K562 (cell line): ENCODE results near the gene CASP9. TPM values are rescaled to one million over a fixed set of nuclear protein-coding genes. Genes with fewer than 3 reads are reported as not detected.

ENCODE experiments used
- BRCA1 ChIP-seq, 2 experiments: fragments of 450-650 bp in 1 of 2; sonication (generic) in 1 of 2; formaldehyde crosslinking in 1 of 2; IDR thresholded peaks; 2 replicates each; pipeline versions ENCODE4 v1.5.0 to v1.6.1; 2017 to 2020; ENCODE audit warnings: mild to moderate bottlenecking in 1 of 2, missing genetic modification reagents in 1 of 2
- CBFA2T2 ChIP-seq: fragments of 450-650 bp; conservative IDR thresholded peaks from 2 replicates; pipeline ENCODE4 v1.6.1; 2017; ENCODE audit warnings: mild to moderate bottlenecking
- CC2D1A ChIP-seq: fragments of 450-650 bp; IDR thresholded peaks from 2 replicates; pipeline ENCODE4 v1.6.1; 2017; ENCODE audit warnings: mild to moderate bottlenecking
- CHD4 ChIP-seq: fragments of 200-600 bp; sonication (generic); IDR thresholded peaks from 3 replicates; pipeline ENCODE4 v1.6.1; 2012; ENCODE audit warnings: low read depth, mild to moderate bottlenecking, mixed read lengths, low read length, inconsistent platforms; ENCODE audit not compliant: insufficient read depth, insufficient replicate concordance, poor library complexity, severe bottlenecking
- FOXA3 ChIP-seq, 2 experiments: fragments of 450-650 bp in 1 of 2; sonication (generic) in 1 of 2; formaldehyde crosslinking; IDR thresholded peaks in 1 of 2; conservative IDR thresholded peaks in 1 of 2; 2 replicates each; pipeline versions ENCODE4 v1.4.0 to v1.8.0; 2020 to 2022; ENCODE audit warnings: mild to moderate bottlenecking in 2 of 2, missing genetic modification reagents in 1 of 2
- GTF2A2 ChIP-seq: IDR thresholded peaks from 2 replicates; pipeline ENCODE4 v1.6.1; 2016; ENCODE audit warnings: mild to moderate bottlenecking, missing genetic modification characterization, missing compliant biosample characterization
- HMGN3 ChIP-seq: IDR thresholded peaks from 2 replicates; pipeline ENCODE4 v1.6.1; 2011; ENCODE audit warnings: borderline replicate concordance, low read depth, mild to moderate bottlenecking, mixed read lengths, low read length; ENCODE audit not compliant: insufficient read length; ENCODE audit errors: extremely low read depth
- HNRNPUL1 ChIP-seq: fragments of 200-400 bp; formaldehyde crosslinking; IDR thresholded peaks from 2 replicates; pipeline ENCODE4 v1.6.1; 2017; ENCODE audit warnings: low read length
- KLF16 ChIP-seq: IDR thresholded peaks from 2 replicates; pipeline ENCODE4 v1.6.1; 2016; ENCODE audit warnings: antibody characterized with exemption
- NELFE ChIP-seq: IDR thresholded peaks from 2 replicates; pipeline ENCODE4 v1.6.1; 2011; ENCODE audit warnings: mild to moderate bottlenecking; ENCODE audit not compliant: insufficient read depth, insufficient read length
- NUFIP1 ChIP-seq: fragments of 450-650 bp; IDR thresholded peaks from 2 replicates; pipeline ENCODE4 v1.6.1; 2018; ENCODE audit not compliant: partially characterized antibody
- PCBP2 ChIP-seq: fragments of 200-400 bp; formaldehyde crosslinking; IDR thresholded peaks from 2 replicates; pipeline ENCODE4 v1.6.1; 2018; ENCODE audit warnings: low read length, low read depth, mild to moderate bottlenecking, moderate library complexity; ENCODE audit not compliant: poor library complexity, severe bottlenecking
- PURB ChIP-seq: sonication (generic); formaldehyde crosslinking; IDR thresholded peaks from 2 replicates; pipeline ENCODE4 v1.9.0; 2021; ENCODE audit warnings: low read depth, mild to moderate bottlenecking, missing genetic modification reagents
- RAD21 ChIP-seq, 2 experiments: fragments of 250-450 bp in 1 of 2; fragments of 450-650 bp in 1 of 2; sonication (Bioruptor Pico) in 1 of 2; formaldehyde crosslinking in 1 of 2; IDR thresholded peaks in 1 of 2; conservative IDR thresholded peaks in 1 of 2; 2 replicates each; pipeline versions ENCODE4 v1.4.0 to v1.8.0; 2020 to 2022; ENCODE audit warnings: mild to moderate bottlenecking in 2 of 2, moderate library complexity in 1 of 2
- RBM14 ChIP-seq: fragments of 200-400 bp; formaldehyde crosslinking; IDR thresholded peaks from 2 replicates; pipeline ENCODE4 v1.6.1; 2018; ENCODE audit warnings: low read depth, mild to moderate bottlenecking, low read length, moderate library complexity, borderline replicate concordance; ENCODE audit not compliant: insufficient read depth
- SIRT6 ChIP-seq: IDR thresholded peaks from one replicate; pipeline ENCODE4 v1.6.1; 2012; ENCODE audit warnings: low read depth, mild to moderate bottlenecking, control low read depth, inconsistent platforms, low read length, moderate library complexity
- SPI1 ChIP-seq: IDR thresholded peaks from 2 replicates; pipeline ENCODE4 v1.6.1; 2011; ENCODE audit warnings: low read depth, low read length, control low read depth, borderline replicate concordance
- THRAP3 ChIP-seq: fragments of 450-650 bp; IDR thresholded peaks from 2 replicates; pipeline ENCODE4 v1.6.1; 2016; ENCODE audit warnings: mild to moderate bottlenecking, inconsistent platforms, borderline replicate concordance
- TOE1 ChIP-seq, 2 experiments: fragments of 450-650 bp in 1 of 2; sonication (generic) in 1 of 2; formaldehyde crosslinking in 1 of 2; IDR thresholded peaks; 2 replicates each; pipeline versions ENCODE4 v1.7.1 to v1.8.0; 2016 to 2022; ENCODE audit warnings: borderline replicate concordance in 2 of 2, mild to moderate bottlenecking in 2 of 2, antibody characterized with exemption in 1 of 2, inconsistent platforms in 1 of 2, low read depth in 1 of 2, missing genetic modification reagents in 1 of 2, moderate library complexity in 1 of 2
- ZBTB12 ChIP-seq: fragments of 250-450 bp; sonication (Bioruptor Pico); IDR thresholded peaks from 2 replicates; pipeline ENCODE4 v1.4.0; 2020
- ZFP36 ChIP-seq: fragments of 150-350 bp; IDR thresholded peaks from 2 replicates; pipeline ENCODE4 v1.6.1; 2018; ENCODE audit warnings: low read length, low read depth; ENCODE audit not compliant: partially characterized antibody
- ZNF134 ChIP-seq: fragments of 250-450 bp; sonication (Bioruptor Pico); conservative IDR thresholded peaks from 2 replicates; pipeline ENCODE4 v1.4.0; 2020
- ZNF217 ChIP-seq: sonication (generic); formaldehyde crosslinking; IDR thresholded peaks from 2 replicates; pipeline ENCODE4 v1.8.0; 2022; ENCODE audit warnings: mild to moderate bottlenecking, missing genetic modification reagents
- ZNF239 ChIP-seq: fragments of 250-450 bp; sonication (Bioruptor Pico); IDR thresholded peaks from 2 replicates; pipeline ENCODE4 v1.4.0; 2020; ENCODE audit warnings: mild to moderate bottlenecking
- ZNF384 ChIP-seq: IDR thresholded peaks from 2 replicates; pipeline ENCODE4 v1.6.1; 2012; ENCODE audit warnings: low read depth, low read length, improper control_type of control experiment
- ZNF436 ChIP-seq: fragments of 250-450, 450-650 bp; sonication (Bioruptor Pico); formaldehyde crosslinking; IDR thresholded peaks from 2 replicates; pipeline ENCODE4 v1.7.0; 2020; ENCODE audit warnings: mild to moderate bottlenecking
- ZNF586 ChIP-seq: fragments of 450-650 bp; formaldehyde crosslinking; conservative IDR thresholded peaks from 2 replicates; pipeline ENCODE4 v1.4.0; 2020; ENCODE audit warnings: mild to moderate bottlenecking, moderate library complexity
- ZNF778 ChIP-seq: fragments of 450-650 bp; formaldehyde crosslinking; IDR thresholded peaks from 2 replicates; pipeline ENCODE4 v1.4.0; 2020; ENCODE audit warnings: mild to moderate bottlenecking, moderate library complexity
- polyA plus RNA-seq, 8 experiments: library from polyadenylated mRNA; depleted of rRNA in 4 of 8; stranded (reverse) in 5 of 8; unstranded in 3 of 8; fragments of >200 nt; fragmentation: Nextera tagmentation in 2 of 8; fragmentation: Illumina TruSeq in 1 of 8; extraction: Ambion mirVana in 2 of 8; extraction: Trizol in 1 of 8; gene quantifications; 2 replicates each; pipeline versions ENCODE4 v1.2.1 to v1.2.3, GENCODE V29; 2011 to 2014; ENCODE audit warnings: inconsistent platforms in 1 of 8, missing spikeins in 1 of 8
- total RNA-seq, 7 experiments: library from RNA; depleted of rRNA in 6 of 7; stranded (reverse); fragments of >200 nt in 6 of 7; fragmentation: Illumina TruSeq in 2 of 7; extraction: Trizol in 2 of 7; gene quantifications; 2 replicates each; pipeline versions ENCODE4 v1.2.1 to v1.2.3, GENCODE V29; 2011 to 2021; ENCODE audit warnings: low replicate concordance in 1 of 7

The CASP9 gene
- total and polyA plus RNA-seq, 9 of the 15 experiments (the other 6 are each of a cell fraction or from before 2014, with no cell fraction given), result 10.8 to 54.1 (median 30.7) TPM

- TF ChIP-seq HNRNPUL1 (no peak), ZNF586 (CRISPR knock-in tag) (no peak), BRCA1 (IDR thresholded peaks at IDR 0.05) (no peak), BRCA1 (CRISPR knock-in tag; IDR thresholded peaks at IDR 0.05) (no peak), CBFA2T2 (peak; percentile 97), ZNF436 (CRISPR knock-in tag) (peak; percentile 47; the same call in 1 of the 2 replicates), FOXA3 (CRISPR knock-in tag; conservative IDR thresholded peaks at IDR 0.05 in 1 of 2, IDR thresholded peaks at IDR 0.05 in 1 of 2) (peak in 1 of 2 experiments; percentile 21; a peak in 2 of 4 replicates), ZBTB12 (CRISPR knock-in tag) (0 out of 2 replicates have a peak, but pooled peaks have one; percentile 20), ZFP36 (peak; percentile 11), GTF2A2 (no peak), TOE1 (IDR thresholded peaks at IDR 0.05; ENCODE audit: borderline replicate concordance) (peak; percentile 100), TOE1 (CRISPR knock-in tag; IDR thresholded peaks at IDR 0.05; ENCODE audit: borderline replicate concordance, low read depth) (no peak), NUFIP1 (no peak), ZNF384 (0 out of 2 replicates have a peak, but pooled peaks have one; percentile 11), SPI1 (no peak), ZNF239 (CRISPR knock-in tag) (no peak), RBM14 (no peak), ZNF217 (CRISPR knock-in tag) (no peak), THRAP3 (no peak), CC2D1A (no peak), ZNF134 (CRISPR knock-in tag) (no peak), RAD21 (CRISPR knock-in tag; conservative IDR thresholded peaks at IDR 0.05 in 1 of 2, IDR thresholded peaks at IDR 0.05 in 1 of 2) (no peak), SIRT6 (no peak), HMGN3 (peak; percentile 85), PURB (CRISPR knock-in tag) (no peak), CHD4 (no peak), NELFE (no peak), ZNF778 (CRISPR knock-in tag) (no peak), KLF16 (peak; percentile 79; the same call in 1 of the 2 replicates), PCBP2 (no peak)
These were observed 2.7 kb upstream of the CASP9 start, which contains the start of gene DNAJC16 (continued) for GRCh38 chr1:15526490-15527339.
